Effector CD4-positive, alpha-beta T cell (primary cell): ENCODE data around the gene ERGIC3.
"Not testable (repeated sequence)": the region's sequence is repeated elsewhere in the genome, so short reads cannot be mapped to it uniquely, and the experiment has no call there.

ENCODE experiments used
- DNase-seq: peaks from one replicate; pipeline ENCODE4 v3.0.0-alpha.2; 2020

The ERGIC3 gene

GRCh38 chr20:35518955-35519354, 22.9 kb upstream of the ERGIC3 start:
- DNase-seq: no peak

GRCh38 chr20:35523298-35523888, 18.5 kb upstream of the ERGIC3 start:
- DNase-seq: no peak

GRCh38 chr20:35525639-35526038, 16.2 kb upstream of the ERGIC3 start:
- no peak for DNase-seq

GRCh38 chr20:35527122-35527769, 14.6 kb upstream of the ERGIC3 start:
- DNase-seq: no peak

GRCh38 chr20:35529552-35529951, 12.3 kb upstream of the ERGIC3 start, which contains the start of gene C20orf173:
Gene C20orf173 (minus strand): TSS chr20:35529652. CDS start chr20:35529373, 279 bp downstream.
- DNase-seq: no peak

GRCh38 chr20:35539756-35540212, 2.1 kb upstream of the ERGIC3 start:
- no peak for DNase-seq

- DNase-seq: no peak
Measured at GRCh38 chr20:35541118-35541782, 628 bp upstream of the ERGIC3 start.

GRCh38 chr20:35542990-35543389, 1.1 kb downstream of the ERGIC3 start:
- no peak for DNase-seq

- DNase-seq: no peak
Measured at GRCh38 chr20:35544436-35544835, 2.6 kb downstream of the ERGIC3 start.

GRCh38 chr20:35544941-35545340, 3.1 kb downstream of the ERGIC3 start:
- DNase-seq: not testable (repeated sequence)

GRCh38 chr20:35546127-35546526, 4.2 kb downstream of the ERGIC3 start:
- DNase-seq: no peak

- DNase-seq: no peak
Measured at GRCh38 chr20:35547329-35547728, 5.5 kb downstream of the ERGIC3 start.

GRCh38 chr20:35551503-35551902, 9.6 kb downstream of the ERGIC3 start:
- no peak for DNase-seq

- DNase-seq: no peak
Measured at GRCh38 chr20:35552914-35553313, 11.0 kb downstream of the ERGIC3 start.

- DNase-seq: not testable (repeated sequence)
Measured at GRCh38 chr20:35555461-35555860, 13.6 kb downstream of the ERGIC3 start.

GRCh38 chr20:35555951-35556645, 14.2 kb downstream of the ERGIC3 start:
- no peak for DNase-seq

GRCh38 chr20:35556871-35557270, 15.0 kb downstream of the ERGIC3 start:
- no peak for DNase-seq

- DNase-seq: no peak
Measured at GRCh38 chr20:35558451-35558850, 16.6 kb downstream of the ERGIC3 start.

GRCh38 chr20:35559042-35559693, 17.3 kb downstream of the ERGIC3 start:
- DNase-seq: no peak

- DNase-seq: no peak
Measured at GRCh38 chr20:35560105-35560511, 18.2 kb downstream of the ERGIC3 start.

GRCh38 chr20:35560541-35560940, 18.7 kb downstream of the ERGIC3 start:
- no peak for DNase-seq

GRCh38 chr20:35561268-35561667, 19.4 kb downstream of the ERGIC3 start:
- no peak for DNase-seq

- DNase-seq: no peak
Measured at GRCh38 chr20:35561671-35562070, 19.8 kb downstream of the ERGIC3 start.
